GM19463 (cell line): Measurements from ENCODE around the gene KLHL26.
A peak's percentile ranks its signal among the peaks of the same experiment; 100 is the strongest.

Experiments
- ATAC-seq: cut with Tn5 transposase; IDR thresholded peaks from one replicate; pipeline ENCODE4 v1.9.1; 2021; ENCODE audit warnings: mild to moderate bottlenecking, moderate library complexity; ENCODE audit not compliant: unreplicated experiment

KLHL26 gene

GRCh38 chr19:18683109-18683957 lies 46.5 kb downstream of the KLHL26 start, which contains the start of gene CRTC1:
TSS of gene CRTC1 (plus strand) at chr19:18683680. CDS start at chr19:18683703, 23 bp downstream.
- ATAC-seq = peak; percentile 78

GRCh38 chr19:18683958-18684641 lies 47.3 kb downstream of the KLHL26 start:
- ATAC-seq = no peak

GRCh38 chr19:18684642-18684993 lies 47.8 kb downstream of the KLHL26 start:
- ATAC-seq = no peak

- ATAC-seq = no peak
Observed at GRCh38 chr19:18685597-18686190, 48.9 kb downstream of the KLHL26 start.

- ATAC-seq = no peak
Observed at GRCh38 chr19:18687740-18688465, 51.1 kb downstream of the KLHL26 start.

GRCh38 chr19:18696023-18696422 lies 59.2 kb downstream of the KLHL26 start:
- no peak for ATAC-seq

- no peak for ATAC-seq
Observed at GRCh38 chr19:18697680-18698079, 60.9 kb downstream of the KLHL26 start.

- no peak for ATAC-seq
Observed at GRCh38 chr19:18698321-18699167, 61.7 kb downstream of the KLHL26 start.

- ATAC-seq = no peak
Observed at GRCh38 chr19:18699403-18700054, 62.7 kb downstream of the KLHL26 start.

GRCh38 chr19:18700501-18701249 lies 63.8 kb downstream of the KLHL26 start:
- ATAC-seq = peak; percentile 70

GRCh38 chr19:18701250-18701608 lies 64.4 kb downstream of the KLHL26 start:
- ATAC-seq = peak; percentile 27

GRCh38 chr19:18704054-18704453 lies 67.2 kb downstream of the KLHL26 start:
- ATAC-seq = no peak

- ATAC-seq = no peak
Observed at GRCh38 chr19:18704971-18705370, 68.1 kb downstream of the KLHL26 start.

- ATAC-seq = no peak
Observed at GRCh38 chr19:18708452-18709231, 71.8 kb downstream of the KLHL26 start.

- no peak for ATAC-seq
Observed at GRCh38 chr19:18709546-18709945, 72.7 kb downstream of the KLHL26 start.

GRCh38 chr19:18710186-18710585 lies 73.4 kb downstream of the KLHL26 start:
- ATAC-seq = no peak

GRCh38 chr19:18710996-18711751 lies 74.3 kb downstream of the KLHL26 start:
- ATAC-seq = no peak

- ATAC-seq = no peak
Observed at GRCh38 chr19:18711893-18712292, 75.1 kb downstream of the KLHL26 start.
